Measurements from ENCODE around the gene MYO1B. TPM values are rescaled to one million over a fixed set of nuclear protein-coding genes. Genes with fewer than 3 reads are reported as not detected.

The MYO1B gene
- total and polyA plus RNA-seq, 2 experiments from 2014 or later: 26.4 to 70.6 TPM

GRCh38 chr2:191226196-191226595, 19.0 kb upstream of the MYO1B start (continued):
- TF ChIP-seq, protein P1, sequence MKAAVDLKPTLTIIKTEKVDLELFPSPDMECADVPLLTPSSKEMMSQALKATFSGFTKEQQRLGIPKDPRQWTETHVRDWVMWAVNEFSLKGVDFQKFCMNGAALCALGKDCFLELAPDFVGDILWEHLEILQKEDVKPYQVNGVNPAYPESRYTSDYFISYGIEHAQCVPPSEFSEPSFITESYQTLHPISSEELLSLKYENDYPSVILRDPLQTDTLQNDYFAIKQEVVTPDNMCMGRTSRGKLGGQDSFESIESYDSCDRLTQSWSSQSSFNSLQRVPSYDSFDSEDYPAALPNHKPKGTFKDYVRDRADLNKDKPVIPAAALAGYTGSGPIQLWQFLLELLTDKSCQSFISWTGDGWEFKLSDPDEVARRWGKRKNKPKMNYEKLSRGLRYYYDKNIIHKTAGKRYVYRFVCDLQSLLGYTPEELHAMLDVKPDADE (IDR thresholded peaks at IDR 0.05): no peak
- no peak for TF ChIP-seq ZNF114 (CRISPR knock-in tag; IDR thresholded peaks at IDR 0.05)
- no peak for TF ChIP-seq JUNB (IDR thresholded peaks at IDR 0.05; ENCODE audit: unreplicated experiment)
- TF ChIP-seq, protein P2, sequence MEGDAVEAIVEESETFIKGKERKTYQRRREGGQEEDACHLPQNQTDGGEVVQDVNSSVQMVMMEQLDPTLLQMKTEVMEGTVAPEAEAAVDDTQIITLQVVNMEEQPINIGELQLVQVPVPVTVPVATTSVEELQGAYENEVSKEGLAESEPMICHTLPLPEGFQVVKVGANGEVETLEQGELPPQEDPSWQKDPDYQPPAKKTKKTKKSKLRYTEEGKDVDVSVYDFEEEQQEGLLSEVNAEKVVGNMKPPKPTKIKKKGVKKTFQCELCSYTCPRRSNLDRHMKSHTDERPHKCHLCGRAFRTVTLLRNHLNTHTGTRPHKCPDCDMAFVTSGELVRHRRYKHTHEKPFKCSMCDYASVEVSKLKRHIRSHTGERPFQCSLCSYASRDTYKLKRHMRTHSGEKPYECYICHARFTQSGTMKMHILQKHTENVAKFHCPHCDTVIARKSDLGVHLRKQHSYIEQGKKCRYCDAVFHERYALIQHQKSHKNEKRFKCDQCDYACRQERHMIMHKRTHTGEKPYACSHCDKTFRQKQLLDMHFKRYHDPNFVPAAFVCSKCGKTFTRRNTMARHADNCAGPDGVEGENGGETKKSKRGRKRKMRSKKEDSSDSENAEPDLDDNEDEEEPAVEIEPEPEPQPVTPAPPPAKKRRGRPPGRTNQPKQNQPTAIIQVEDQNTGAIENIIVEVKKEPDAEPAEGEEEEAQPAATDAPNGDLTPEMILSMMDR (conservative IDR thresholded peaks at IDR 0.05; ENCODE audit: low read depth in 2 of 2): no peak
- no peak for TF ChIP-seq NANOG (IDR thresholded peaks at IDR 0.05; ENCODE audit: borderline replicate concordance)
- TF ChIP-seq ZNF331 (CRISPR knock-in tag; IDR thresholded peaks at IDR 0.05; ENCODE audit: low read depth): no peak
- TF ChIP-seq REST (IDR thresholded peaks at IDR 0.05; ENCODE audit: unreplicated experiment): no peak
- no peak for TF ChIP-seq STAT1 (IDR thresholded peaks at IDR 0.05; ENCODE audit: unreplicated experiment)
- TF ChIP-seq EZH2 (IDR thresholded peaks at IDR 0.05; ENCODE audit: low read depth, unreplicated experiment): no peak
- no peak for TF ChIP-seq EZH2phosphoT487 (IDR thresholded peaks at IDR 0.05; ENCODE audit: unreplicated experiment)

GRCh38 chr2:191228333-191228732, 16.9 kb upstream of the MYO1B start:
- no peaks in the 10 kb centered on the region for H3K27me3 ChIP-seq (ENCODE audit: insufficient read depth)
- ATAC-seq: no peak
- H3K27ac Mint-ChIP-seq: no peak overlapping the region
- H3K4me3 Mint-ChIP-seq: no peak overlapping the region
- H3K36me3 ChIP-seq (ENCODE audit: insufficient read depth): no peaks in the 10 kb centered on the region
- H3K4me1 ChIP-seq (ENCODE audit: insufficient read depth): peaks cover 15% of the 10 kb centered on the region
- H3K9me2 ChIP-seq (ENCODE audit: insufficient read depth): no peaks in the 10 kb centered on the region
- H3K79me2 ChIP-seq (replicated peaks; ENCODE audit: insufficient read depth): no peaks in the 10 kb centered on the region
- DNase-seq (ENCODE audit: low spot score): no peak
- H3K4me3 ChIP-seq: no peak overlapping the region
- peaks cover 4% of the 10 kb centered on the region for H3K27me3 Mint-ChIP-seq (ENCODE audit: insufficient read depth, low read depth, poor library complexity)
- no peaks in the 10 kb centered on the region for H3K9me3 Mint-ChIP-seq
- no peaks in the 10 kb centered on the region for H3F3A ChIP-seq (replicated peaks; ENCODE audit: low read depth)
- no peak overlapping the region for H3K27ac ChIP-seq (ENCODE audit: low read depth)
- no peaks in the 10 kb centered on the region for H3K36me3 Mint-ChIP-seq (ENCODE audit: low read depth)
- H3K4me1 Mint-ChIP-seq: peaks cover 23% of the 10 kb centered on the region
- no peaks in the 10 kb centered on the region for H4K20me1 ChIP-seq (replicated peaks; ENCODE audit: insufficient read depth)
- H2AFZ ChIP-seq: no peak overlapping the region
- H3K4me2 ChIP-seq: no peak overlapping the region
- TF ChIP-seq ZNF114 (CRISPR knock-in tag; IDR thresholded peaks at IDR 0.05) (no peak), JUNB (IDR thresholded peaks at IDR 0.05; ENCODE audit: unreplicated experiment) (no peak)
- TF ChIP-seq, protein P3, sequence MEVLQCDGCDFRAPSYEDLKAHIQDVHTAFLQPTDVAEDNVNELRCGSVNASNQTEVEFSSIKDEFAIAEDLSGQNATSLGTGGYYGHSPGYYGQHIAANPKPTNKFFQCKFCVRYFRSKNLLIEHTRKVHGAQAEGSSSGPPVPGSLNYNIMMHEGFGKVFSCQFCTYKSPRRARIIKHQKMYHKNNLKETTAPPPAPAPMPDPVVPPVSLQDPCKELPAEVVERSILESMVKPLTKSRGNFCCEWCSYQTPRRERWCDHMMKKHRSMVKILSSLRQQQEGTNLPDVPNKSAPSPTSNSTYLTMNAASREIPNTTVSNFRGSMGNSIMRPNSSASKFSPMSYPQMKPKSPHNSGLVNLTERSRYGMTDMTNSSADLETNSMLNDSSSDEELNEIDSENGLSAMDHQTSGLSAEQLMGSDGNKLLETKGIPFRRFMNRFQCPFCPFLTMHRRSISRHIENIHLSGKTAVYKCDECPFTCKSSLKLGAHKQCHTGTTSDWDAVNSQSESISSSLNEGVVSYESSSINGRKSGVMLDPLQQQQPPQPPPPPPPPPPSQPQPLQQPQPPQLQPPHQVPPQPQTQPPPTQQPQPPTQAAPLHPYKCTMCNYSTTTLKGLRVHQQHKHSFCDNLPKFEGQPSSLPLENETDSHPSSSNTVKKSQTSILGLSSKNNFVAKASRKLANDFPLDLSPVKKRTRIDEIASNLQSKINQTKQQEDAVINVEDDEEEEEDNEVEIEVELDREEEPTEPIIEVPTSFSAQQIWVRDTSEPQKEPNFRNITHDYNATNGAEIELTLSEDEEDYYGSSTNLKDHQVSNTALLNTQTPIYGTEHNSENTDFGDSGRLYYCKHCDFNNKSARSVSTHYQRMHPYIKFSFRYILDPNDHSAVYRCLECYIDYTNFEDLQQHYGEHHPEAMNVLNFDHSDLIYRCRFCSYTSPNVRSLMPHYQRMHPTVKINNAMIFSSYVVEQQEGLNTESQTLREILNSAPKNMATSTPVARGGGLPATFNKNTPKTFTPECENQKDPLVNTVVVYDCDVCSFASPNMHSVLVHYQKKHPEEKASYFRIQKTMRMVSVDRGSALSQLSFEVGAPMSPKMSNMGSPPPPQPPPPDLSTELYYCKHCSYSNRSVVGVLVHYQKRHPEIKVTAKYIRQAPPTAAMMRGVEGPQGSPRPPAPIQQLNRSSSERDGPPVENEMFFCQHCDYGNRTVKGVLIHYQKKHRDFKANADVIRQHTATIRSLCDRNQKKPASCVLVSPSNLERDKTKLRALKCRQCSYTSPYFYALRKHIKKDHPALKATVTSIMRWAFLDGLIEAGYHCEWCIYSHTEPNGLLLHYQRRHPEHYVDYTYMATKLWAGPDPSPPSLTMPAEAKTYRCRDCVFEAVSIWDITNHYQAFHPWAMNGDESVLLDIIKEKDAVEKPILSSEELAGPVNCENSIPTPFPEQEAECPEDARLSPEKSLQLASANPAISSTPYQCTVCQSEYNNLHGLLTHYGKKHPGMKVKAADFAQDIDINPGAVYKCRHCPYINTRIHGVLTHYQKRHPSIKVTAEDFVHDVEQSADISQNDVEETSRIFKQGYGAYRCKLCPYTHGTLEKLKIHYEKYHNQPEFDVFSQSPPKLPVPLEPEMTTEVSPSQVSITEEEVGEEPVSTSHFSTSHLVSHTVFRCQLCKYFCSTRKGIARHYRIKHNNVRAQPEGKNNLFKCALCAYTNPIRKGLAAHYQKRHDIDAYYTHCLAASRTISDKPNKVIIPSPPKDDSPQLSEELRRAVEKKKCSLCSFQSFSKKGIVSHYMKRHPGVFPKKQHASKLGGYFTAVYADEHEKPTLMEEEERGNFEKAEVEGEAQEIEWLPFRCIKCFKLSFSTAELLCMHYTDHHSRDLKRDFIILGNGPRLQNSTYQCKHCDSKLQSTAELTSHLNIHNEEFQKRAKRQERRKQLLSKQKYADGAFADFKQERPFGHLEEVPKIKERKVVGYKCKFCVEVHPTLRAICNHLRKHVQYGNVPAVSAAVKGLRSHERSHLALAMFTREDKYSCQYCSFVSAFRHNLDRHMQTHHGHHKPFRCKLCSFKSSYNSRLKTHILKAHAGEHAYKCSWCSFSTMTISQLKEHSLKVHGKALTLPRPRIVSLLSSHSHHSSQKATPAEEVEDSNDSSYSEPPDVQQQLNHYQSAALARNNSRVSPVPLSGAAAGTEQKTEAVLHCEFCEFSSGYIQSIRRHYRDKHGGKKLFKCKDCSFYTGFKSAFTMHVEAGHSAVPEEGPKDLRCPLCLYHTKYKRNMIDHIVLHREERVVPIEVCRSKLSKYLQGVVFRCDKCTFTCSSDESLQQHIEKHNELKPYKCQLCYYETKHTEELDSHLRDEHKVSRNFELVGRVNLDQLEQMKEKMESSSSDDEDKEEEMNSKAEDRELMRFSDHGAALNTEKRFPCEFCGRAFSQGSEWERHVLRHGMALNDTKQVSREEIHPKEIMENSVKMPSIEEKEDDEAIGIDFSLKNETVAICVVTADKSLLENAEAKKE (CRISPR knock-in tag; IDR thresholded peaks at IDR 0.05): no peak
